Activated naive CD4-positive, alpha-beta T cell treated with anti-CD3 and anti-CD28 coated beads for 36 hours (primary cell): ENCODE data around the gene CDKN2B. TPM values are rescaled to one million over a fixed set of nuclear protein-coding genes. Genes with fewer than 3 reads are reported as not detected.

ENCODE experiments used
- CTCF ChIA-PET: fragments of 350-600 bp; sonication (Branson Sonifier 250); formaldehyde crosslinking; loops from one replicate; lab custom pipeline; 2021; ENCODE audit warnings: antibody characterized with exemption; lab: Charles Lee
- DNase-seq: peaks from one replicate; pipeline ENCODE4 v3.0.0-alpha.2; 2020
- H3K27ac Mint-ChIP-seq: one replicate; pipeline ENCODE4 v1.8.0; 2021; ENCODE audit warnings: mild to moderate bottlenecking, mixed read lengths
- H3K27me3 Mint-ChIP-seq: one replicate; pipeline ENCODE4 v1.8.0; 2021; ENCODE audit warnings: low read depth, mixed read lengths
- H3K36me3 Mint-ChIP-seq: one replicate; pipeline ENCODE4 v1.8.0; 2021; ENCODE audit warnings: low read depth, mixed read lengths
- H3K4me1 Mint-ChIP-seq: one replicate; pipeline ENCODE4 v1.8.0; 2021; ENCODE audit warnings: low read depth, mixed read lengths
- H3K4me3 Mint-ChIP-seq: one replicate; pipeline ENCODE4 v1.8.0; 2021; ENCODE audit warnings: mild to moderate bottlenecking, moderate library complexity, mixed read lengths
- H3K9me3 Mint-ChIP-seq: one replicate; pipeline ENCODE4 v1.8.0; 2021; ENCODE audit warnings: mixed read lengths
- intact Hi-C: fragments of 100-400 bp; cut with micrococcal nuclease; formaldehyde crosslinking; loops from one replicate; pipeline ENCODE4 v1.15.1; 2023
- total RNA-seq, 2 experiments: library from RNA; stranded (reverse); gene quantifications; one replicate each; pipeline ENCODE4 v1.2.3, GENCODE V29; 2021

The CDKN2B gene
- total RNA-seq, 2 experiments from 2014 or later, result not detected

DNA sequence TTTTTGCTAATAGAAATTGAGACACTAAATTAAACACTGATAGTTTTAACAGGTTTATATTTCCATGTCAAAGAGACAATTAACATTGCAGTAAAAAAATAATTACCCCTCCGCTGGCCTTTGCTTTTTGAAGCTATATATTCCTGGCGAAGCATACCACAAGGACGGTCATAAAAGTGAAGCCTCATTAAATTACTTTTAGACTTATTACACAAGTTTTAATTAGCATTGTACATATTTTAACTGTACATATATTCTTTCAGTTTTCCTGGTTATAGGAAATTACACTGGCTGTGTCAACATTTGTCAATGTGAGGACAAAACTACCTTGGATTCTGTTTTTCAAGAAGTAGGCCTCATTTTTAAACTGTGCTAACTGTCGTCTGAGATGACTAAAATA, 16.1 kb downstream of the CDKN2B start:
- intact Hi-C loops, result loop anchor here (10.0 kb wide), 1 partner anchor 438 kb away; no protein-coding TSS in a partner anchor
- no peak overlapping the region for H3K27ac Mint-ChIP-seq
- peaks cover 57% of the 10 kb centered on the region for H3K27me3 Mint-ChIP-seq
- CTCF ChIA-PET, result interaction anchor here (0.7 to 1.4 kb wide), 2 partner anchors 67 to 179 kb away, joined by 3 read pairs; no protein-coding TSS in a partner anchor
- peaks cover 5% of the 10 kb centered on the region for H3K36me3 Mint-ChIP-seq
- DNase-seq, result no peak
- H3K9me3 Mint-ChIP-seq, result peaks cover 6% of the 10 kb centered on the region
- peak overlapping the region; percentile 87 for H3K4me3 Mint-ChIP-seq
- peaks cover 14% of the 10 kb centered on the region for H3K4me1 Mint-ChIP-seq

DNA sequence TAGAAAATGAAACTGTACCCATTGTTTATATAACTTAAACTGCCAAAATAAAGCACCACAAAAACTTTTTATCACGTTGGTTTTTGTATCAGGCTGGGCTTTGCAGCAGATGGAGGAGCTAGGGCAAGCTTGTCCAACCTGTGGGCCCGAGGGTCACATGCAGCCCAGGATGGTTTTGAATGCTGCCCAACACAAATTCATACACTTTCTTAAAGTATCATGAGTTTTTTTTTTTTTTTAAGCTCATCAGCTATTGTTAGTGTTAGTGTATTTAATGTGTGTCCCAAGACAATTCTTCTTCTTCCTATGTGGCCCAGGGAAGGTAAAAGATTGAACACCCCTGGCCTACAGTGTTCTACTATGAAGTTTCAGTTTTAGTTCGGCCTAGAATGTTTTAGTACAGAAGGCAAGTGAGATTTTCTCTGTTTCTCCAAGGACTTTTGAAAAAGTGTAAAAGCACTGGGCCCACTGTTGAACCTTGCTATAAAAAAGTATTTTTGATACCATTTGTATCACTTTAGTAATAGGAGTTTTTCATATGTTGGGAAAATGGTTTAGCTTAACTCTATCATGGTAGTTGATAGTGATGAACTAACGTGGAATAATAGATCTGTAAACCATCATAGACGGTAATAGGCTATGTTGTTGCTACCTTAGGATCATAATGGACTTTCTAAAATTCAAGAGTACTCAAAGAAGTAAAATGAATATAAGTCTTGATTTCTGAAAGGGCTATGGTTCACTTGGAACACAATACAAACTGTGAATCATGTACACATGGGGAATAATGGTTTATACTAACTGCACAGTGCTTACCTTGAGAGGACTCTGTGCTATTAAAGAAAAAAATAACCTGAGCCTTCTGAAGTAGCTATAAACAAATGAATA, 17.8 kb downstream of the CDKN2B start:
- H3K36me3 Mint-ChIP-seq, result peaks cover 5% of the 10 kb centered on the region
- H3K27ac Mint-ChIP-seq, result no peak overlapping the region
- H3K4me1 Mint-ChIP-seq, result peaks cover 14% of the 10 kb centered on the region
- peaks cover 6% of the 10 kb centered on the region for H3K9me3 Mint-ChIP-seq
- intact Hi-C loops, result loop anchor here (10.0 kb wide), 1 partner anchor 437 kb away; no protein-coding TSS in a partner anchor
- CTCF ChIA-PET, result interaction anchor here (0.9 to 1.8 kb wide), 4 partner anchors 9 to 177 kb away, joined by 3 to 12 read pairs (median 3); partner anchors contain the start of gene CDKN2B
- peaks cover 60% of the 10 kb centered on the region for H3K27me3 Mint-ChIP-seq
- no peak for DNase-seq
- no peak overlapping the region for H3K4me3 Mint-ChIP-seq

DNA sequence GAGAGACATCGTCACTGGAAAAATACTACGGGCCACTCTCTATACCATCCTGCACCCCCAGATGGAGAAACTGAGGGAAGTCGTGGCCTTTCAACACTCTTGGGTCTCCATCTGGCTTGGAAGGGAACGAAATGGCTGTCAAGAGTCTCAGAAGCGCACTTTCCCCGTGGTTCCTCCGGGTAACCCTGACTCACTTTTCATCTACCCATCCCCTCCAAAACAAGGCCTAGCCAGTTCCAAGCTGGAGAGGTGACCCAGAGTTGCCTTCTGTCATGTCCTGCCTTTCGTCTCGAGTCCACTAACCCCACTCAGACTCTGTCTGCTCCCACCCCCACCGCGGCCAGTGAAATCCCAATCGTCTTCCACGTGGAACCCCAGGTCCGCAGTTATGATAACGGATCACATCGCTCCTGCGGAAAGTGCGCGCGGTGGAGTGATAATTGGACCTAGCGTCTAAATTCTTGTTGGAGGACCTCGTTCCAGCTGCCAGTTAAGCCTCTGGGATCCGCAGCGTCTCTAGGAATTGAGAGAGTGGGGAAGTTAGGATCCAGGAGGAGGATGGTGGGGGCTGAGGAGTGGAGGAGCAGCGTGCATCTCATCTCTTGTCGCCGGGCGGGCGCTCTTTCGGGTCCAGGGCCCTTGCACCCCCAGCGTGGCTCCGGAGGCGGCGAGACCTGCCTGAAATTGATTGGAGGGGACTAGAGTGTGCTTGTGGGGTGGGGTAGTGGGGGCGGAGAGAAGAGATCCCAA, 19.5 kb downstream of the CDKN2B start:
- DNase-seq, result no peak
- intact Hi-C loops, result loop anchor here (1.0 to 10.0 kb wide), 2 partner anchors 14 to 435 kb away; no protein-coding TSS in a partner anchor
- CTCF ChIA-PET, result no interaction called here
- H3K27me3 Mint-ChIP-seq, result peaks cover 61% of the 10 kb centered on the region
- no peak overlapping the region for H3K4me3 Mint-ChIP-seq
- peaks cover 6% of the 10 kb centered on the region for H3K9me3 Mint-ChIP-seq
- H3K36me3 Mint-ChIP-seq, result peaks cover 5% of the 10 kb centered on the region
- no peak overlapping the region for H3K27ac Mint-ChIP-seq
- H3K4me1 Mint-ChIP-seq, result peaks cover 11% of the 10 kb centered on the region

DNA sequence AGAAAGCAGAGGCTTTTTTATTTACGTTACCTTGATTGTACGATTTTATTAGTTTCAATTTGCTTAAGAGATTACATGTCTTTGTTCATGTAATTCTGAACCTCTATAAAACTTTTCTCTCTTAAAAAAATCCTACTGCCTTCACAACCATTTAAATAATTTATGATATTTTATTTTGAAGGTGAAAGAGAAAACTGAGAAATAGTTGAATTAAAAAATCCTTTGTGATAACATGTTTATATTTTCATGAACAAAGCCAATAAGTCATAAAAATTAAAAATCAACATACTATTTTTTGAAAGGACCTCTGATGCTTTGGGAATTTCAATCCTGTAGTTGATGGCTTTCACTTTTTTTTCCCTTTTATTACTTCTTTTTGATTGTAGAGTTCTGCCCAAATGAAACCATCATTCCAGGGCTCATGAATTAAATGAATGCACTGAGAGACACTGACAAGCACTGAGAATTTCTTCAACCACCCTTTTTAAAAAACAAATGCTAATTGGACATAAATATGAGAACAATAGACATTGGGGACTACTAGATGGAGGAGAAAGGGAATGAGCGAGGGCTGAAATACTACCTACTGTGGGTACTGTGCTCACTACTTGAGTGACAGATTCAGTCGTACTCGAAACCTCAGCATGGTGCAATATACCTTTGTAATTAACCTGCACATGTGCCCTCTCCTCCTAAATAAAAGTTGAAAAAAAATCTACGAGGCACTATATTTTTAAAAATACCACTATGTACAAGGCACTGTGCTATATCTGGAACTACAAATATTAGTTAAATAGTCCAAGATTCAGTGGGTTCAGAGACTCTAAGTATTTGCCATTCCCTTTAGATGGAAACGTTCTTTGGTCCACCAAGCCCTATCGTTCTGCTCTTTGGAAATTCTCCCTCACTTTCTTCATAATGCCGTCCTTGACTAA, 20.8 kb downstream of the CDKN2B start:
- H3K4me3 Mint-ChIP-seq, result no peak overlapping the region
- CTCF ChIA-PET, result no interaction called here
- DNase-seq, result no peak
- intact Hi-C loops, result no loop called here
- peaks cover 6% of the 10 kb centered on the region for H3K9me3 Mint-ChIP-seq
- H3K27me3 Mint-ChIP-seq, result peaks cover 68% of the 10 kb centered on the region
- no peak overlapping the region for H3K27ac Mint-ChIP-seq
- H3K4me1 Mint-ChIP-seq, result peaks cover 5% of the 10 kb centered on the region
- peaks cover 5% of the 10 kb centered on the region for H3K36me3 Mint-ChIP-seq

DNA sequence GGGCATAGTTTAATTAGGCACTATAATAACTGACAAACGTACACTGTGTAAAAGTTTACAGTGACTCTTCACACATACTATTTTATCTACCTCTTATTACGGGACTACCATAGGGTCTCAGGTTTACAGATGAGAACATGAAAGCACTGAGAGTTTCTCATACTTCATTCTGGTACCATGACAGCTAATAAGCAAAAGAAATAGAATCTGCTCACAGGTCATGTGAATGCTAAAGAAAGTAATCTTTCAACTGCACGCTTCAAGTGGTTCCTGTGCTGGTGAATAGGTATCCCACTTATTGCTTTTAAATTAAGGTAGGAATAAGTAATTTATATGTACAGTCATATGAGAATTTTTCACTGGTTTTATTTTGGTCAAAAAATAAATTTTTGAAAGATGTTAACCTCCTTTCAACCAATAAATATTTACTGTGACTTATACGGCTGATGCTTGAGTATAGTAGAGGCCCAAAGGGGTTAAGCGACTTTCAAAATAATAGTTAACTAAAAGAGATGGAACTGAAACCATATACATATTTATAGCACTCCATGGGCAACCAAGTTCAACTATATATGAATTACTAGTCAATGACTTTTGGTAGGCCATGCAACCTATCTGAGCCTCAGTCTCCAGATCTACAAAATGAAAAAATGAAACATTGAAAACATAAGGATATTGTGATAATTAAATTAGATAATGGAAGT, 23.0 kb downstream of the CDKN2B start:
- intact Hi-C loops, result no loop called here
- peaks cover 3% of the 10 kb centered on the region for H3K4me1 Mint-ChIP-seq
- H3K9me3 Mint-ChIP-seq, result peaks cover 6% of the 10 kb centered on the region
- peaks cover 5% of the 10 kb centered on the region for H3K36me3 Mint-ChIP-seq
- CTCF ChIA-PET, result interaction anchor here (1.5 to 2.4 kb wide), 2 partner anchors 16 to 22 kb away, joined by 5 to 17 read pairs; partner anchors contain the start of gene CDKN2B
- H3K4me3 Mint-ChIP-seq, result no peak overlapping the region
- no peak for DNase-seq
- H3K27ac Mint-ChIP-seq, result no peak overlapping the region
- H3K27me3 Mint-ChIP-seq, result peaks cover 71% of the 10 kb centered on the region

DNA sequence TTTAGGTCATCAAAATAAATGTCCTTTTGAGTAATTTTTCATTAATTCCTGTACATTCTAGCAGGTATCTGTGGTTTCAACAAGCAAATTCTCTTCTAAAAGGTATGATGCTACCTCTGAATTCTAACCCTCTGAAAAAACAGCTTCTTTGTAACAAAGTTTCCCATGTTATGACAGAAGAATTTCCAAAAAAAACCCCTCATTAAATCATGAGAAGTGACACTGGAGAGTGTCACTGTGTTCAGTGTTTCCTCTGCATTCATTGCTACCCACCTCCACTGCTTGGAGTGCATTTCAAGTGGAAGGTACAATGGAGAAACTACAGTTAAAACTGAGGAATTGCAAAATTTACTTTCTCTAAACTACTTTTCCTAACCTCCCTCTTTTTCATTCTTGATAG, 25.0 kb downstream of the CDKN2B start:
- no peak overlapping the region for H3K4me3 Mint-ChIP-seq
- H3K9me3 Mint-ChIP-seq, result no peaks in the 10 kb centered on the region
- no peaks in the 10 kb centered on the region for H3K36me3 Mint-ChIP-seq
- CTCF ChIA-PET, result interaction anchor here (1.5 to 2.3 kb wide), 2 partner anchors 24 to 54 kb away, joined by 3 to 6 read pairs; no protein-coding TSS in a partner anchor
- intact Hi-C loops, result no loop called here
- no peak for DNase-seq
- H3K27ac Mint-ChIP-seq, result no peak overlapping the region
- peaks cover 69% of the 10 kb centered on the region for H3K27me3 Mint-ChIP-seq
- H3K4me1 Mint-ChIP-seq, result no peaks in the 10 kb centered on the region

DNA sequence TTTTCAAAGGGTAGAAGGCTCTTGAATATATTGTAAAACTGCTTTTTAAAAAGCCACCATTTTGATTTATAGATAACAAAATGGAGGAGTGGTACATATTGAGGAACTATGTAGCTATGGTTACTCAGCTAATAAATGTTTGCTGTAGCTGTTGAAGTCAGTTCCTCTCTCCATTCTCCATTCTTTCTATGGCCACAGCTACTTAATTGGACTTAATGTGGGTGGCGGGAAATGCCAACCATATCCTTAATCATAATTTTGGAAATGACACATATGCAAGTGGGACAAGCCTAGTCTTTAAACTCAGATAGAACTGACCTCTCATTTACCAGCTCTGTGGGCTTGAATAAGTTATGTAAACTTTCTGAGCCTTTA, 25.6 kb downstream of the CDKN2B start:
- no peak overlapping the region for H3K27ac Mint-ChIP-seq
- no peak for DNase-seq
- CTCF ChIA-PET, result interaction anchor here (0.9 to 2.3 kb wide), 2 partner anchors 25 to 55 kb away, joined by 3 to 6 read pairs; no protein-coding TSS in a partner anchor
- intact Hi-C loops, result no loop called here
- no peak overlapping the region for H3K4me3 Mint-ChIP-seq
- H3K36me3 Mint-ChIP-seq, result no peaks in the 10 kb centered on the region
- peaks cover 70% of the 10 kb centered on the region for H3K27me3 Mint-ChIP-seq
- H3K9me3 Mint-ChIP-seq, result no peaks in the 10 kb centered on the region
- no peaks in the 10 kb centered on the region for H3K4me1 Mint-ChIP-seq

DNA sequence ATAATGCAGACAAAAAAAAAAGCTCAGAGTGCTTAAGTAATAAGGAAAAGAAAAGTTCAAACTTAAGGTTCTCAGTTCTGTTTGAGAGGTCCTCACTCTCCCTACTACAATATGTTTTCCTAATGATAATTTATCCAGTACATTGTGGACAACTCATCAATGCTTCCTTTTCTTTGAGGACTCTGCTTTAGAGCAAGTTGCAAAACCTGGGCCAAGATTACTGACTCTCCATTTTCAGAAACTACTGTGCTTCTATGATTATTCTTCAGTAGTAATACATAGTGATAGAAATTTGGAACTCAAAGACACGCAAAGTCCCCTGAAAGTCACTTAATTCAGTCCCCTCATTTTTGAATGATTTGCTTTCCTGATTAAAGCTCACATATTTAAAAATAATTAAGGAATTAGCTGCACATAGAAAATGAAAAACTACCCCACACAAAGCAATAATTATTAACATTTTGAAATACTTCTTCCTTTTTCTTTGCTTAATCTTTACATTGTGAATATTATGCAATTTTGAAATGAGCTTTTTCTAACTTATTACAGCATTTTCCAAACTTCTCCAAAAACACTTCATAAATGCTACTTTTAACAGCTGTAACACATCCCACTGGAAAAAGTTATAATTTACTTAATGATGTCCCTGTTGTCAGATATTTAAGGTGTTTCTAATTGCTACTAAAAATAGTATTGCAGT, 26.1 kb downstream of the CDKN2B start:
- H3K4me3 Mint-ChIP-seq, result no peak overlapping the region
- no peak for DNase-seq
- intact Hi-C loops, result no loop called here
- no peaks in the 10 kb centered on the region for H3K4me1 Mint-ChIP-seq
- H3K27ac Mint-ChIP-seq, result no peak overlapping the region
- no peaks in the 10 kb centered on the region for H3K9me3 Mint-ChIP-seq
- peaks cover 68% of the 10 kb centered on the region for H3K27me3 Mint-ChIP-seq
- no peaks in the 10 kb centered on the region for H3K36me3 Mint-ChIP-seq
- CTCF ChIA-PET, result interaction anchor here (0.9 to 2.3 kb wide), 4 partner anchors 9 to 170 kb away, joined by 3 to 6 read pairs (median 4); no protein-coding TSS in a partner anchor

DNA sequence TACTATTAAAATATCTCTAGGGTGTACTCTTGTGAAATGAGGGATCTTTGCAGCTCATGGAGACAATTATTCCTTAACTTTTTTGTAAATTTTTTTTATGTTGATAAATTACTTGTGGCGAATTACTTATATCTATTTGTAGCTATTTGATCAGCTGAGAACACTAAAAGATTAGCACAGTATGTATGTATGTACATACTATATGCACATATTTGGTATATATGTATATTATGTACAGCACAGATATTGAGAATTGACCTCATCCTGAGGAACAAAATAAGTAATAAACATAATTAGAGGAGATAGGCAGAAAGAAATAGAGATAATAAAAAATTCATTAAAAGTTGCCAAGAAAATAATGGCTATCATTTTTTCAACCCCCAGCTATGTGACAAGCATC, 26.7 kb downstream of the CDKN2B start:
- Mint-ChIP-seq H3K27me3 (peaks cover 69% of the 10 kb centered on the region), H3K36me3 (no peaks in the 10 kb centered on the region)
- CTCF ChIA-PET, result interaction anchor here (1.0 to 2.3 kb wide), 4 partner anchors 9 to 169 kb away, joined by 3 to 6 read pairs (median 4); no protein-coding TSS in a partner anchor

DNA sequence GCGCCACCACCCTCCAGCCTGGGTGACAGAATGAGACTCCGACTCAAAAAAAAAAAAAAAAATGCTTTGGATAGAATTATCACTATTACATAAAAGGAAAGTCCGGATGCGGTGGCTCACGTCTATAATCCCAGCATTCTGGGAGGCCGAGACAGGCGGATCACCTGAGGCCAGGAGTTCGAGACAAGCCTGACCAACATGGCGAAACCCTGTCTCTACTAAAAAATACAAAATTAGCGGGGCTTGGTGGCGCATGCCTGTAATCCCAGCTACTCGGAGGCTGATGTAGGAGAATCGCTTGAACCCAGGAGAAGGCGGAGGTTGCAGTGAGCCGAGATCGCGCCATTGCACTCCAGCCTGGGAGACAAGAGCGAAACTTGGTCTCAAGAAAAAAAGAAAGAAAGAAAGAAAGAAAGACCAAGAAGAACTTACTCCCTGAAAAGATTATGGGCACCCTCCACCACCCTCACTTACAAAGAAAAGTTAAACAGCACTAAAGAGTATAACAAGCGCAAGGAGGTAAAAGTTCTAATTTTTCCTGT, 32.7 kb downstream of the CDKN2B start:
- H3K36me3 Mint-ChIP-seq, result no peaks in the 10 kb centered on the region

More for the DNA sequence above, 26.7 kb downstream of the CDKN2B start:
- no peaks in the 10 kb centered on the region for H3K9me3 Mint-ChIP-seq
- no peak overlapping the region for H3K4me3 Mint-ChIP-seq
- H3K27ac Mint-ChIP-seq, result no peak overlapping the region
- DNase-seq, result no peak
- intact Hi-C loops, result no loop called here
- no peaks in the 10 kb centered on the region for H3K4me1 Mint-ChIP-seq

More for the DNA sequence above, 32.7 kb downstream of the CDKN2B start:
- Mint-ChIP-seq H3K4me1 (peaks cover 12% of the 10 kb centered on the region), H3K4me3 (no peak overlapping the region), H3K27ac (no peak overlapping the region), H3K9me3 (no peaks in the 10 kb centered on the region), H3K27me3 (peaks cover 75% of the 10 kb centered on the region)
- DNase-seq, result no peak
- intact Hi-C loops, result no loop called here
- CTCF ChIA-PET, result interaction anchor here (0.7 to 2.0 kb wide), 4 partner anchors 11 to 160 kb away, joined by 3 to 6 read pairs (median 4); partner anchors contain the start of gene CDKN2B
